ENCODE measurements around the gene COL6A3.
A peak's percentile ranks its signal among the peaks of the same experiment; 100 is the strongest.

DNA sequence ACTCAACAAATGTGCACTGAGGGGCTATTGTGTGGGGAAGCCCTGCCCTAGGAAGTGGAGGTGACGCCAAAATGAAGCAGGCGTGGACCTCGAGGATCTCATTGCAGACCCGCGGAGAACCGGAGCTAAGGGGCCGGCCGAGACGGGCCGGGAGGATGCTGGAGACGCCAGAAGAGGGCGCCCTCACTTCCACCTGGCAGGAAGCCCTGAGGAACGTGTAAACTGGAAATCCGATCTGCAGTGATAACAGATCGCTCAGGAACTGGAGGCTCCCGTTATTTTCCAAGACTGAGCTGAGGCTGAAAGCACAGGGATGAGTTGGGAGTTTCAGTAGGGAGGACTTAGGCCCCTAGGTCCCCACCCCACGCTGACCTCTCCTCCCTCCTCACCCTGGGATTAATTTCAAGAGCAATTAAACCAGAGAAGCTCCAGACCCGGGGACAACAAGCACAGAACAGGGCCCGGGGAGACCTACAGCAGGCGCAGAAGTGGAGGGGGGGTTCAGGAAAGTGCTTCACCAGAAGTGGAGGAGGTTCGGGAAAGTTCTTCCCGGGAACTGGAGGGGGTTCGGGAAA is 7.7 kb upstream of the COL6A3 start:
- no peak for TF ChIP-seq POLR2A (IDR thresholded peaks at IDR 0.05; ENCODE audit: low read length)
- no peak for TF ChIP-seq EP300 (IDR thresholded peaks at IDR 0.05)
- no peak for TF ChIP-seq JUN (IDR thresholded peaks at IDR 0.05)
- TF ChIP-seq CTCF (IDR thresholded peaks at IDR 0.05): peak; percentile 85
- no peak for TF ChIP-seq CEBPB (IDR thresholded peaks at IDR 0.05)
- no peak for TF ChIP-seq HDAC2 (IDR thresholded peaks at IDR 0.05)
- peak; percentile 70 for TF ChIP-seq GATA3 (IDR thresholded peaks at IDR 0.05; ENCODE audit: borderline replicate concordance)
- no peak for TF ChIP-seq HES2 (IDR thresholded peaks at IDR 0.05)
- TF ChIP-seq KDM1A (IDR thresholded peaks at IDR 0.05; ENCODE audit: low read depth): no peak
